HepG2 (cell line): ENCODE data around the gene SOAT1. TPM values are rescaled to one million over a fixed set of nuclear protein-coding genes. Genes with fewer than 3 reads are reported as not detected.
"Not testable (repeated sequence)": the region's sequence is repeated elsewhere in the genome, so short reads cannot be mapped to it uniquely, and the experiment has no call there.

ENCODE experiments used
- ATAC-seq: fragments of 200-7000 bp; cut with Tn5 transposase; 3 replicates; pipeline ENCODE4 v1.9.1; 2020; ENCODE audit warnings: mild to moderate bottlenecking, moderate library complexity
- BruUV-seq: library from RNA; stranded (reverse); fragments of 400-500 nt; replicated peaks from 2 replicates; lab custom pipeline; 2021; lab: Mats Ljungman, UMichigan
- CTCF ChIA-PET: fragments of 300-600 bp; formaldehyde crosslinking; extraction: SDS; loops from one replicate; lab custom pipeline; 2021; ENCODE audit warnings: low total read pairs, inconsistent platforms, low intra/inter-chr PET ratio; lab: Yijun Ruan, JAX
- POLR2A ChIA-PET: fragments of 350-600 bp; sonication (Branson Sonifier 250); formaldehyde crosslinking; loops from one replicate; lab custom pipeline; 2020; ENCODE audit warnings: antibody characterized with exemption, inconsistent platforms; lab: Yijun Ruan, JAX
- DNase-seq: peaks from one replicate; pipeline ENCODE4 v3.0.0-alpha.2; 2015; ENCODE audit warnings: low spot score
- FAIRE-seq: peaks from 3 replicates; lab custom pipeline; 2011; peaks lifted over from hg19 to GRCh38; lab: Jason Lieb, UNC
- H2AFZ ChIP-seq: one replicate; pipeline ENCODE4 v1.6.1; 2011; ENCODE audit warnings: low read length, inconsistent platforms
- H3K27ac ChIP-seq: fragments of 300-600 bp; 3 replicates; pipeline ENCODE4 v1.8.0; 2011; ENCODE audit warnings: mixed run types, mild to moderate bottlenecking, mixed read lengths, low read length, inconsistent platforms; ENCODE audit not compliant: insufficient read depth; ENCODE audit errors: extremely low read length
- H3K27me3 ChIP-seq, 2 experiments: fragments of 200-600 bp in 1 of 2; 2 replicates in 1 of 2; 3 replicates in 1 of 2; pipeline versions ENCODE4 v1.6.0 to v1.8.0; 2011; ENCODE audit warnings: low read length in 2 of 2, mild to moderate bottlenecking in 2 of 2, moderate library complexity in 2 of 2, inconsistent platforms in 1 of 2; ENCODE audit not compliant: insufficient read depth in 2 of 2, control insufficient read depth in 1 of 2
- H3K36me3 ChIP-seq, 2 experiments: fragments of 200-600 bp in 1 of 2; replicated peaks in 1 of 2; 2 replicates in 1 of 2; 3 replicates in 1 of 2; pipeline versions ENCODE4 v1.5.1 to v1.8.0; 2011; ENCODE audit warnings: low read length in 2 of 2, inconsistent platforms in 1 of 2; ENCODE audit not compliant: insufficient read depth in 2 of 2, control insufficient read depth in 1 of 2
- H3K4me1 ChIP-seq: 2 replicates; pipeline ENCODE4 v1.5.1; 2012; ENCODE audit warnings: low read length, inconsistent platforms; ENCODE audit not compliant: insufficient read depth
- H3K4me2 ChIP-seq: 2 replicates; pipeline ENCODE4 v1.6.0; 2011; ENCODE audit warnings: low read depth, low read length, inconsistent platforms
- H3K4me3 ChIP-seq, 3 experiments: fragments of 200-600 bp in 1 of 3; sonication (generic), shearing (Covaris generic) in 1 of 3; replicated peaks in 1 of 3; 2 replicates each; pipeline ENCODE4 v1.5.1; 2011 to 2016; ENCODE audit warnings: low read length in 3 of 3, inconsistent platforms in 2 of 3, low read depth in 2 of 3, mild to moderate bottlenecking in 2 of 3, control low read depth in 1 of 3, mixed read lengths in 1 of 3; ENCODE audit not compliant: insufficient read depth in 1 of 3
- H3K79me2 ChIP-seq: one replicate; pipeline ENCODE4 v1.6.1; 2011; ENCODE audit warnings: low read length, inconsistent platforms; ENCODE audit not compliant: insufficient read depth
- H3K9ac ChIP-seq: 2 replicates; pipeline ENCODE4 v1.6.0; 2011; ENCODE audit warnings: mild to moderate bottlenecking, low read depth, low read length, inconsistent platforms; ENCODE audit not compliant: insufficient read depth
- H3K9me3 ChIP-seq: 2 replicates; pipeline ENCODE4 v1.5.1; 2012; ENCODE audit warnings: mild to moderate bottlenecking, low read length
- H4K20me1 ChIP-seq: 2 replicates; pipeline ENCODE4 v1.6.0; 2011; ENCODE audit warnings: inconsistent platforms, mild to moderate bottlenecking, low read length, moderate library complexity; ENCODE audit not compliant: insufficient read depth
- BCL3 ChIP-seq: sonication (generic); formaldehyde crosslinking; IDR thresholded peaks from 2 replicates; pipeline ENCODE4 v1.5.1; 2020; ENCODE audit warnings: mild to moderate bottlenecking, missing genetic modification reagents, moderate library complexity
- DNMT1 ChIP-seq: sonication (generic); formaldehyde crosslinking; IDR thresholded peaks from 2 replicates; pipeline ENCODE4 v1.5.1; 2020; ENCODE audit warnings: mild to moderate bottlenecking, missing genetic modification reagents
- HNF1B ChIP-seq: sonication (generic); formaldehyde crosslinking; IDR thresholded peaks from 2 replicates; pipeline ENCODE4 v1.5.1; 2020; ENCODE audit warnings: mild to moderate bottlenecking, moderate library complexity, missing genetic modification reagents
- MLX ChIP-seq: IDR thresholded peaks from 2 replicates; pipeline ENCODE4 v1.6.1; 2016
- TFDP2 ChIP-seq: sonication (generic); formaldehyde crosslinking; IDR thresholded peaks from 2 replicates; pipeline ENCODE4 v1.4.0; 2020; ENCODE audit warnings: missing genetic modification reagents
- UBTF ChIP-seq: sonication (generic); formaldehyde crosslinking; IDR thresholded peaks from 2 replicates; pipeline ENCODE4 v1.4.0; 2020; ENCODE audit warnings: mild to moderate bottlenecking, missing genetic modification reagents
- WGBS: methylation state at CpG from one replicate; pipeline ENCODE4 v1.1.6; 2017; ENCODE audit warnings: low lambda C conversion rate; 5-methylcytosine and 5-hydroxymethylcytosine counted together
- in situ Hi-C: cut with HindIII; loops from 2 replicates; pipeline ENCODE4 v1.10.0; 2017; ENCODE audit warnings: low pct_unique_long_range_greater_than_20kb; ENCODE audit not compliant: extremely low pct_ligation_motif_present
- intact Hi-C: fragments of 100-400 bp; cut with micrococcal nuclease; formaldehyde crosslinking; loops from one replicate; pipeline ENCODE4 v1.10.0; 2022; ENCODE audit not compliant: unreplicated experiment
- polyA plus RNA-seq, 8 experiments: library from polyadenylated mRNA; depleted of rRNA in 3 of 8; stranded (reverse) in 7 of 8; unstranded in 1 of 8; fragments of >200 nt; fragmentation: Illumina TruSeq in 4 of 8; extraction: Trizol in 4 of 8; gene quantifications; 2 replicates each; pipeline versions ENCODE4 v1.2.1 to v1.2.3, GENCODE V29; 2011 to 2016; ENCODE audit warnings: low read depth in 4 of 8, missing spikeins in 1 of 8, mixed read lengths in 1 of 8; ENCODE audit not compliant: insufficient read depth in 1 of 8
- total RNA-seq, 5 experiments: library from RNA; depleted of rRNA; stranded (reverse); fragments of >200 nt; fragmentation: Illumina TruSeq; extraction: Trizol; gene quantifications; 2 replicates each; pipeline ENCODE4 v1.2.3, GENCODE V29; 2016; ENCODE audit warnings: low read depth in 1 of 5

Gene SOAT1
- total and polyA plus RNA-seq, 2 of the 13 experiments (the other 11 are each of a cell fraction or from before 2014, with no cell fraction given): 22.3 to 52.0 TPM

GRCh38 chr1:179361631-179362030 lies 68.0 kb downstream of the SOAT1 start:
- ATAC-seq, H3K27ac ChIP-seq, intact Hi-C loops, H4K20me1 ChIP-seq, H3K79me2 ChIP-seq, FAIRE-seq, BruUV-seq, H3K9ac ChIP-seq, H2AFZ ChIP-seq, DNase-seq, H3K36me3 ChIP-seq, H3K4me3 ChIP-seq, H3K27me3 ChIP-seq, CTCF ChIA-PET, H3K4me2 ChIP-seq, H3K9me3 ChIP-seq, POLR2A ChIA-PET: not testable (repeated sequence)
- WGBS: 86% methylated on average over 2 of the region's 2 CpGs
- peaks cover 18% of the 10 kb centered on the region; the same call in 1 of the 2 replicates for H3K4me1 ChIP-seq
- in situ Hi-C loops: loop anchor here (10.0 to 25.0 kb wide), 2 partner anchors 277 to 599 kb away; partner anchors contain the start of gene TOR3A

GRCh38 chr1:179365342-179366092 lies 71.9 kb downstream of the SOAT1 start, which contains the start of gene AXDND1:
TSS of gene AXDND1 (plus strand) at chr1:179365971. CDS start at chr1:179366510, 539 bp downstream.
- peak within 1 kb of the TSS; percentile 63 to 86 (median 73) for H3K4me3 ChIP-seq
- intact Hi-C loops (loop anchor here (5.0 kb wide), 1 partner anchor 73 kb away; the partner anchor contains the start of gene SOAT1), in situ Hi-C loops (loop anchor here (5.0 to 25.0 kb wide), 3 partner anchors 113 to 603 kb away; partner anchors contain the start of gene TOR3A)
- POLR2A ChIA-PET: interaction anchor here (0.6 to 1.6 kb wide), 5 partner anchors 72 to 1739 kb away, joined by 3 to 8 read pairs (median 3); partner anchors contain the start of gene SOAT1
- TSS peak; percentile 79 for BruUV-seq
- H3K4me1 ChIP-seq: peaks cover 18% of the 10 kb centered on the region; the same call in 1 of the 2 replicates
- H3K79me2 ChIP-seq: no peaks in the 10 kb centered on the region
- H3K27ac ChIP-seq: peak within 1 kb of the TSS; percentile 65
- no peaks in the 10 kb centered on the region for H4K20me1 ChIP-seq
- no peaks in the 10 kb centered on the region for H3K27me3 ChIP-seq
- FAIRE-seq (peak; percentile 66), DNase-seq (peak; percentile 68), ATAC-seq (peak; percentile 93)
- peak within 1 kb of the TSS; percentile 97 for H3K4me2 ChIP-seq
- 22% methylated on average over 29 of the region's 43 CpGs for WGBS
- H3K9ac ChIP-seq: peak within 1 kb of the TSS; percentile 73
- H2AFZ ChIP-seq: peak within 1 kb of the TSS; percentile 71
- no peaks in the 10 kb centered on the region for H3K9me3 ChIP-seq
- CTCF ChIA-PET: no interaction called here
- no peaks in the 10 kb centered on the region for H3K36me3 ChIP-seq
- TF ChIP-seq HNF1B (CRISPR knock-in tag) (peak; percentile 75), UBTF (CRISPR knock-in tag) (peak; percentile 62), TFDP2 (CRISPR knock-in tag) (peak; percentile 36; the same call in 1 of the 2 replicates), BCL3 (CRISPR knock-in tag) (0 out of 2 replicates have a peak, but pooled peaks have one; percentile 32), DNMT1 (CRISPR knock-in tag) (no peak), MLX (CRISPR knock-in tag) (no peak)
